ENCODE measurements around the gene HOXD4.

Gene HOXD4

DNA sequence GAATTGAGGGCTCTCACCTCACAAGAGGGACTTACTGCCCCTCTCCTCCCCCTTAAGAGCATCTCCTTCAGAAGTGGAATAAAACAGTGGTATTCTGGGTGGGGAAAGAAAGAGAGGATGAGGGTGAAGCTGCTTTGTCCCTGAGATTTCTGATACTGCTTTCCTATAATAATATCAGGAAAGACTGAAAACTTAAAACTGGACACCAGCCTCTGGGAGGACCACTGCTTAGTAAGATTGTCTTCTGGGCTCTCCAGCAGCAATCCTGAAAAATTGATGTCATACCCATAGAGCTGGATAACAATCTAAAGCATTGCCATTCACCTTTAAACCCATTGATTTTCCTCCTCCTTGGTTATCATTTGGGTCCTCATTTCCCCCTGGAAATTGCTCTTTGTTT is 4.7 kb upstream of the HOXD4 start:
- no peak overlapping the region for H3K4me3 ChIP-seq (replicated peaks; ENCODE audit: low read depth, low read length)
- no peak for DNase-seq (ENCODE audit: low read depth)
- TF ChIP-seq, protein P1, sequence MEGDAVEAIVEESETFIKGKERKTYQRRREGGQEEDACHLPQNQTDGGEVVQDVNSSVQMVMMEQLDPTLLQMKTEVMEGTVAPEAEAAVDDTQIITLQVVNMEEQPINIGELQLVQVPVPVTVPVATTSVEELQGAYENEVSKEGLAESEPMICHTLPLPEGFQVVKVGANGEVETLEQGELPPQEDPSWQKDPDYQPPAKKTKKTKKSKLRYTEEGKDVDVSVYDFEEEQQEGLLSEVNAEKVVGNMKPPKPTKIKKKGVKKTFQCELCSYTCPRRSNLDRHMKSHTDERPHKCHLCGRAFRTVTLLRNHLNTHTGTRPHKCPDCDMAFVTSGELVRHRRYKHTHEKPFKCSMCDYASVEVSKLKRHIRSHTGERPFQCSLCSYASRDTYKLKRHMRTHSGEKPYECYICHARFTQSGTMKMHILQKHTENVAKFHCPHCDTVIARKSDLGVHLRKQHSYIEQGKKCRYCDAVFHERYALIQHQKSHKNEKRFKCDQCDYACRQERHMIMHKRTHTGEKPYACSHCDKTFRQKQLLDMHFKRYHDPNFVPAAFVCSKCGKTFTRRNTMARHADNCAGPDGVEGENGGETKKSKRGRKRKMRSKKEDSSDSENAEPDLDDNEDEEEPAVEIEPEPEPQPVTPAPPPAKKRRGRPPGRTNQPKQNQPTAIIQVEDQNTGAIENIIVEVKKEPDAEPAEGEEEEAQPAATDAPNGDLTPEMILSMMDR (IDR thresholded peaks at IDR 0.05; ENCODE audit: low read length, missing control alignments) = no peak

DNA sequence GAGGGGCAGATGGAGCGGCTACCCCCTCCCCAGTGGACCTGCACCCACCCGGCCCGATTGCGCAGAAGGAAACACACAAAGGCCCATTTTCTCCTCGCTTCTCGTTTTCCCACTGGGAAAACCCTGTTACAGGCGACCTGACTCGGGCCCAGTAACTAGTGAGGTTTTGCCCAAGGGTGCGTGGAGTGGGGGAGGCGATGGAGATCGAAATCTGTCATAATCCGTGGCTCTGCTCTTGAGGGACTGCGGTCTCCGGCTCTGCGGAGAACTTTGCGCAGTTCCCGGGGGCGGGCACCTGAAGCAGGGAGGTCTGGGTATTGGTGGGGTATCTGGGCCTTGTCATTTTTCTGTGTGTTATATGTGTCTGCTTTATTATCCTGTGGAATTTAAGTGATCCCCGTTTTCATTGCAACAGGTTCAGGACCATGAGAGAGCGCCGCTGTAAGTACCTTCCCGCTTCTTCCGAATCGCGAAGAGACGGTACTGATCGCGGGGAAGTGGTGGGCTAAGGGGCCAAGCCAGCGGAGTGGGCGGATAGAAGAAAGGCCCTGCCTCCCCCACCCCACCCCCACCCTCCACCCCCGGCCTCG is 4.0 kb upstream of the HOXD4 start:
- TF ChIP-seq, protein P1 (IDR thresholded peaks at IDR 0.05; ENCODE audit: low read length, missing control alignments) = no peak
- DNase-seq (ENCODE audit: low read depth) = no peak
- no peak overlapping the region for H3K4me3 ChIP-seq (replicated peaks; ENCODE audit: low read depth, low read length)

DNA sequence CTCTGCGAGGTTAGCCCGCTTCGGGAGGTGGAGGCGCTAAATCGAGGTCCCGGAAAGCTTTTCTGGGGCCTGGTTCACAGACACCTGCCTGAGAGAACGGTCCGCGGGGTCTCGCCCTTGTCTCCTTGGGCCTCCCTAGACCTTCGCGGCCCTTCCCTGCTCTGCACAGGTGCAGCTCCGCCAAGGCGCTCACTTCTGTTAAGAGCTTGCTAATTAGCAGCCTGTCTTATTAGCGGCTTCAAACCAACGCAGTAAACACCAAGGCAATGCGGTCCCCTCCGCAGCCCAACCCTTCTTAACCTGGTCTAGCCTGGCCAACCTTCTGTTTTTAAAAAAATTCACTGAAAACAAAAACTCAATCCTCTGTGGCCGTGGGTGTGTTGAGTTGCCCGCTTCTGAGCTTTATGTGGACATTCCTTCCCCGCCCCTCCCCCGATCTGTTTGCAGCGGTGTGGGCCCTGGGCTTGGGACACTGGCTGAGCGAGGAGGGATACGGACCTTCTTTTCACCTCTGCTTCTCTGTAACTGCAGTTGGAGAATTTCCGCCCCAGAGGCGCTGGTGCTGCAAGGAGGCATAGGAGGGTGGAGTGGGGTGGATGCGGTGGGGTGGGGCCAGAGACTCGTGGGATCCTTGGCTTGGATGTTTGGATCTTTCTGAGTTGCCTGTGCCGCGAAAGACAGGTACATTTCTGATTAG is 3.4 kb upstream of the HOXD4 start:
- TF ChIP-seq, protein P1 (IDR thresholded peaks at IDR 0.05; ENCODE audit: low read length, missing control alignments) = no peak

DNA sequence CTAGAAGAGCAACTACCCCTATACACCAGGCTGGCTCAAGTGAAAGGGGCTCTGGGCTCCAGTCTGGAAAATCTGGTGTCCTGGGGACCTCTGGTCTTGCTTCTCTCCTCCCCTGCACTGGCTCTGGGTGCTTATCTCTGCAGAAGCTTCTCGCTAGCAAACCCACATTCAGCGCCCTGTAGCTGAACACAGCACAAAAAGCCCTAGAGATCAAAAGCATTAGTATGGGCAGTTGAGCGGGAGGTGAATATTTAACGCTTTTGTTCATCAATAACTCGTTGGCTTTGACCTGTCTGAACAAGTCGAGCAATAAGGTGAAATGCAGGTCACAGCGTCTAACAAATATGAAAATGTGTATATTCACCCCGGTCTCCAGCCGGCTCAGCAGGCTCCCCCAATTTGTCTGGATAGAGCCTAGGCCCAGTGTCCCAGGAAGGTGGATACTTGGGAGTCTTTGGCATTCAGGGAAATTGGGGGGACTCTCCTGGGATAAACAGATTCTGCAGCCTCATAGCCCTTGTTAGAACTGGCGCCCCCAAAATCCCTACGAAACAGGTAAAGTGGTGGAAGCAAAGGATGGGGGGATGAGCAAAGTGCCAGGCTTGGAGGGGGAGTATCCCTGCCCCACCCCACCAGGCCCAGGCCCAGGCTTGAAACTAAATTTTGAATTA is 2.5 kb upstream of the HOXD4 start:
- H3K4me3 ChIP-seq (replicated peaks; ENCODE audit: low read depth, low read length) = no peak overlapping the region
- TF ChIP-seq, protein P1 (IDR thresholded peaks at IDR 0.05; ENCODE audit: low read length, missing control alignments) = no peak
- DNase-seq (ENCODE audit: low read depth) = no peak

More for the DNA sequence above, 3.4 kb upstream of the HOXD4 start:
- H3K4me3 ChIP-seq (replicated peaks; ENCODE audit: low read depth, low read length) = no peak overlapping the region
- no peak for DNase-seq (ENCODE audit: low read depth)

DNA sequence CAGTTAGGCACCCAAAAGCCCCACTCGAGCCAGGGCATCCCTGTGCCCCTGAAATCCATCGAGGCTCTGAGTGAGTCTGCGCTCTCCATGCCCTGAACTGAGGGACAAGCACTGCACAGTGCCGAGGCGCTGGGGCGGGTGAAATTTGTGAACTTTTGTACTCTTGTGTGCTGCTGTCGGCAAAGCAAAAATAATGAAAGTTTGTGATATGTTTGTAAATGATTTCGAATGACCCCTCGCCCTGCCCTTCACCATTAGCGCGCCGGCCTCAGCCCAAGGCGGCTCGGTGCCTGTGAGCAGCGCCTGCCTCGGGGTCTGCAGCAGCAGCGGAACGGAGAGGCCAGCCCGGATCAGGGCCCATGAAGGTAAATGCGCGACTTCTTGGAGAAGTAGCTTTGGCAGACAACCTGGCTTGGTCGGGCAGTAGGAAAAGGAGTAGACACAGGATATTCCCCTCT is 1.8 kb upstream of the HOXD4 start:
- H3K4me3 ChIP-seq (replicated peaks; ENCODE audit: low read depth, low read length) = no peak overlapping the region
- TF ChIP-seq, protein P1 (IDR thresholded peaks at IDR 0.05; ENCODE audit: low read length, missing control alignments) = no peak

DNA sequence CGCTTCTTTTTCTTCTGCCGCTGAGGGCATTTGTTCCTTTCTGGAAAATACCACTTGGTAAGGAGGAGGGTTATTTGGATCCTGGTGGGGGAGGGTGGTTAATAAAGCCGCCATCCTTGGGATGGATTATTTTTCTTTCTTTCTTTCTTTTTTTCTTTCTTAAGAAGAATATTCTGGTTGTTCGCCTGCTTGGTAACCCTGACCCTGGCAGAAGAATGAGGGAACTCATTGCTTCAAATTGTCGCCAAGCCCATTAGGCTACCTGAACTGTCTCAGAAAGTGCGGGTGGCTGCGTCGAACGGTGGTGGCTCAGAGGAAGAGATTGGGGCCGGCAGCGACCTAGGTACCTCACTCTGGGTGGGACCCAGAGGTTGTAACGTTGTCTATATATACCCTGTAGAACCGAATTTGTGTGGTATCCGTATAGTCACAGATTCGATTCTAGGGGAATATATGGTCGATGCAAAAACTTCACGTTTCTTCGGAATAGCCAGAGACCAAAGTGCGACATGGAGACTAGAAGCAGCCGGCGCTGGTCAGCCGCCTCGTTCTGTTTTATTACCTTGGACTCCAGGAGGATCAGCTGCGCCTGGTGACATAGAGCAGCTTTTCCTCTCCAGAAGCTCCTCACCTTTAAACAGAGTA is 1.3 kb upstream of the HOXD4 start:
- TF ChIP-seq, protein P1 (IDR thresholded peaks at IDR 0.05; ENCODE audit: low read length, missing control alignments) = no peak
- no peak for DNase-seq (ENCODE audit: low read depth)
- H3K4me3 ChIP-seq (replicated peaks; ENCODE audit: low read depth, low read length) = no peak overlapping the region

More for the DNA sequence above, 1.8 kb upstream of the HOXD4 start:
- DNase-seq (ENCODE audit: low read depth) = no peak

Measured in fibroblast of pulmonary artery (primary cell).